Astrocyte (in vitro differentiated cells and primary cell): ENCODE data around the gene ELOVL7. TPM values are rescaled to one million over a fixed set of nuclear protein-coding genes. Genes with fewer than 3 reads are reported as not detected.

Source experiments
- DNase-seq: peaks from one replicate; pipeline ENCODE4 v3.0.0-alpha.2; 2010; ENCODE audit warnings: low read depth
- FAIRE-seq: peaks from 2 replicates; lab custom pipeline; 2011; peaks lifted over from hg19 to GRCh38; lab: Jason Lieb, UNC
- H2AFZ ChIP-seq: 2 replicates; pipeline ENCODE4 v1.6.0; 2012; ENCODE audit warnings: low read depth, low read length, inconsistent platforms
- H3K27ac ChIP-seq: 2 replicates; pipeline ENCODE4 v1.5.1; 2011; ENCODE audit warnings: low read depth, low read length, inconsistent platforms
- H3K27me3 ChIP-seq: 2 replicates; pipeline ENCODE4 v1.6.0; 2011; ENCODE audit warnings: low read length, inconsistent platforms; ENCODE audit not compliant: insufficient read depth
- H3K36me3 ChIP-seq: 2 replicates; pipeline ENCODE4 v1.5.1; 2011; ENCODE audit warnings: low read length, inconsistent platforms; ENCODE audit not compliant: insufficient read depth
- H3K4me1 ChIP-seq: 2 replicates; pipeline ENCODE4 v1.5.1; 2011; ENCODE audit warnings: low read length, inconsistent platforms; ENCODE audit not compliant: insufficient read depth
- H3K4me2 ChIP-seq: 2 replicates; pipeline ENCODE4 v1.6.0; 2012; ENCODE audit warnings: low read length, inconsistent platforms
- H3K4me3 ChIP-seq: 2 replicates; pipeline ENCODE4 v1.5.1; 2011; ENCODE audit warnings: low read depth, mild to moderate bottlenecking, low read length, inconsistent platforms; ENCODE audit not compliant: insufficient read depth
- H3K79me2 ChIP-seq: 2 replicates; pipeline ENCODE4 v1.6.0; 2012; ENCODE audit warnings: mild to moderate bottlenecking, low read length, inconsistent platforms; ENCODE audit not compliant: insufficient read depth
- H3K9ac ChIP-seq: 2 replicates; pipeline ENCODE4 v1.6.0; 2012; ENCODE audit warnings: mild to moderate bottlenecking, low read length, inconsistent platforms
- H3K9me3 ChIP-seq: 2 replicates; pipeline ENCODE4 v1.5.1; 2012; ENCODE audit warnings: low read depth, mild to moderate bottlenecking, low read length, inconsistent platforms; ENCODE audit not compliant: insufficient read depth
- H4K20me1 ChIP-seq: 2 replicates; pipeline ENCODE4 v1.6.0; 2012; ENCODE audit warnings: low read length, inconsistent platforms; ENCODE audit not compliant: insufficient read depth
- H3K27ac Mint-ChIP-seq: one replicate; pipeline ENCODE4 v1.8.0; 2021; ENCODE audit warnings: mild to moderate bottlenecking, mixed read lengths; ENCODE audit not compliant: unreplicated experiment
- H3K27me3 Mint-ChIP-seq: one replicate; pipeline ENCODE4 v1.8.0; 2021; ENCODE audit warnings: low read depth, mixed read lengths; ENCODE audit not compliant: unreplicated experiment
- H3K36me3 Mint-ChIP-seq: one replicate; pipeline ENCODE4 v1.8.0; 2021; ENCODE audit warnings: low read depth, mixed read lengths; ENCODE audit not compliant: unreplicated experiment
- H3K4me1 Mint-ChIP-seq: one replicate; pipeline ENCODE4 v1.8.0; 2021; ENCODE audit warnings: low read depth, mixed read lengths; ENCODE audit not compliant: unreplicated experiment
- H3K4me3 Mint-ChIP-seq: one replicate; pipeline ENCODE4 v1.8.0; 2021; ENCODE audit warnings: mild to moderate bottlenecking, moderate library complexity, mixed read lengths; ENCODE audit not compliant: unreplicated experiment
- H3K9me3 Mint-ChIP-seq: one replicate; pipeline ENCODE4 v1.8.0; 2021; ENCODE audit warnings: mild to moderate bottlenecking, mixed read lengths; ENCODE audit not compliant: unreplicated experiment
- CTCF ChIP-seq: IDR thresholded peaks from 2 replicates; pipeline ENCODE4 v1.5.1; 2011; ENCODE audit warnings: low read depth, mild to moderate bottlenecking, inconsistent platforms, low read length, moderate library complexity; ENCODE audit not compliant: insufficient read depth
- EZH2 ChIP-seq: IDR thresholded peaks from 2 replicates; pipeline ENCODE4 v1.6.1; 2012; ENCODE audit warnings: mild to moderate bottlenecking, low read length, inconsistent platforms; ENCODE audit not compliant: insufficient read depth
- total RNA-seq: library from RNA; stranded (reverse); gene quantifications from 2 replicates; pipeline ENCODE4 v1.2.1, GENCODE V29; 2021

The ELOVL7 gene
- total RNA-seq, 1 donor from 2014 or later = 1.0 TPM

GRCh38 chr5:60779466-60779865, 64.6 kb downstream of the ELOVL7 start:
- H3K36me3 ChIP-seq = no peaks in the 10 kb centered on the region
- Mint-ChIP-seq H3K27me3 (peaks cover 2% of the 10 kb centered on the region), H3K4me1 (peaks cover 2% of the 10 kb centered on the region), H3K36me3 (no peaks in the 10 kb centered on the region), H3K4me3 (no peak overlapping the region), H3K9me3 (no peaks in the 10 kb centered on the region), H3K27ac (no peak overlapping the region)
- H3K79me2 ChIP-seq = no peaks in the 10 kb centered on the region
- no peaks in the 10 kb centered on the region for H4K20me1 ChIP-seq
- no peak overlapping the region for H3K4me3 ChIP-seq
- no peak overlapping the region for H3K27ac ChIP-seq
- peaks cover 2% of the 10 kb centered on the region for H3K27me3 ChIP-seq
- FAIRE-seq = no peak
- no peak for DNase-seq
- no peaks in the 10 kb centered on the region for H3K9me3 ChIP-seq
- H2AFZ ChIP-seq = no peak overlapping the region
- peak overlapping the region; percentile 53 for H3K4me2 ChIP-seq
- H3K9ac ChIP-seq = no peak overlapping the region
- H3K4me1 ChIP-seq = no peaks in the 10 kb centered on the region
- TF ChIP-seq CTCF (no peak), EZH2 (no peak)

- Histone ChIP-seq H3K4me1 (no peaks in the 10 kb centered on the region), H3K79me2 (no peaks in the 10 kb centered on the region), H2AFZ (no peak overlapping the region), H3K9ac (no peak overlapping the region), H3K9me3 (no peaks in the 10 kb centered on the region), H3K27me3 (peaks cover 2% of the 10 kb centered on the region), H3K4me3 (no peak overlapping the region), H3K36me3 (no peaks in the 10 kb centered on the region), H3K4me2 (no peak overlapping the region), H4K20me1 (no peaks in the 10 kb centered on the region), H3K27ac (no peak overlapping the region)
- no peaks in the 10 kb centered on the region for H3K36me3 Mint-ChIP-seq
- no peak overlapping the region for H3K27ac Mint-ChIP-seq
- peaks cover 2% of the 10 kb centered on the region for H3K4me1 Mint-ChIP-seq
- H3K9me3 Mint-ChIP-seq = no peaks in the 10 kb centered on the region
- DNase-seq = no peak
- TF ChIP-seq EZH2 (no peak), CTCF (no peak)
- H3K4me3 Mint-ChIP-seq = no peak overlapping the region
- no peak for FAIRE-seq
- H3K27me3 Mint-ChIP-seq = no peaks in the 10 kb centered on the region
Measured at GRCh38 chr5:60776343-60776742, 67.7 kb downstream of the ELOVL7 start.

GRCh38 chr5:60765019-60765709, 78.9 kb downstream of the ELOVL7 start:
- DNase-seq (no peak), FAIRE-seq (no peak)
- Mint-ChIP-seq H3K9me3 (no peaks in the 10 kb centered on the region), H3K4me3 (no peak overlapping the region), H3K36me3 (no peaks in the 10 kb centered on the region), H3K27me3 (no peaks in the 10 kb centered on the region), H3K4me1 (no peaks in the 10 kb centered on the region), H3K27ac (no peak overlapping the region)
- Histone ChIP-seq H3K79me2 (no peaks in the 10 kb centered on the region), H3K36me3 (no peaks in the 10 kb centered on the region), H3K27me3 (no peaks in the 10 kb centered on the region), H2AFZ (no peak overlapping the region), H3K4me1 (no peaks in the 10 kb centered on the region), H3K9ac (no peak overlapping the region), H3K9me3 (no peaks in the 10 kb centered on the region), H3K27ac (no peak overlapping the region), H3K4me3 (no peak overlapping the region), H4K20me1 (no peaks in the 10 kb centered on the region), H3K4me2 (no peak overlapping the region)
- TF ChIP-seq EZH2 = no peak
- no peak for TF ChIP-seq CTCF
